ENCODE data around the gene SAMD11.

Gene SAMD11

DNA sequence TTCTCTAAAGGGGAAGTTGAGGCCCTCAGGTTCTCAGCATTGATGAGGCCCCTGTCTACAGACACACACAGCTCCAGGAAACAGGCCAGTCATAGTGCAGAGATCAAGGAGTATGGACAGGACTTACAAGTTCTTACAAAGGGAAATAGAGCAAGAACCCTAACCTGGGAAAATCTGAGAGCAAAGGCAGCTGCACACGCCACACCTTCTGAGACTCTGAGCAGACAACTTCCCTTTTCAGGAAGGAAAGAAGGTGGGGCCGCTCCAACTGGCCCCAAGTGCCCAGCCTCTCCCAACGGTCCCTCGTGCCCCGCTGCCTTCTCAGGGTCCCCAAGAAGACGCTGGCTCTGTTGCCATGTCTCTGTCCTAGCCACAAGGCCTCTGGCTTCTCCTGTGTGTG, 31.8 kb downstream of the SAMD11 start:
- H3K27me3 ChIP-seq (ENCODE audit: insufficient read depth, poor library complexity, severe bottlenecking): no peaks in the 10 kb centered on the region
- no peak overlapping the region for H3K4me3 ChIP-seq (replicated peaks; ENCODE audit: insufficient read depth, low read length)
- TF ChIP-seq GABPA (IDR thresholded peaks at IDR 0.05; ENCODE audit: low read depth): no peak
- no peak for TF ChIP-seq POLR2AphosphoS5 (IDR thresholded peaks at IDR 0.05; ENCODE audit: low read depth)
- peak; percentile 25; the same call in 1 of the 2 replicates for TF ChIP-seq SPI1 (IDR thresholded peaks at IDR 0.05; ENCODE audit: borderline replicate concordance, low read depth)
- peak in 1 of 2 experiments; percentile 75 for DNase-seq (ENCODE audit: low read depth in 1 of 2, low spot score in 1 of 2)
- H3K27ac ChIP-seq (replicated peaks): peak overlapping the region; percentile 78

DNA sequence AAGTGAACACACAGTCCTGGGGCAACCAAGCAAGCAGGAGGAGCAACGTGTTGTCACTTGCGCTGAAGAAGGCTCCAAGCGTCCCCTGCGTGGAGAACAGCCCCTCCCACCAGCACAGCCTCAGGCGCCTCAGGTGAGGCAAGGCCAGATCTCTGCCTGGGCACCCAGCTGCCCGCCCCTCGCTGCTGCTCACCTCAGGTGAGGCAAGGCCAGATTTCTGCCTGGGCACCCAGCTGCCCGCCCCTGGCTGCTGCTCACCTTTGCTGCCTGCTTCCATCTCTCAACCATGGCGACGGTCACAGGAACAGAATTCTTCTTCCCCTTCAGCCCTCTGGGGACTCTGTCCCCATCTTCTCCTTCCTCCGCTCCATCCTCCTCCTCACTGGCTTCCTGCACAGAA, 32.9 kb downstream of the SAMD11 start:
- Histone ChIP-seq H3K27me3 (ENCODE audit: insufficient read depth, poor library complexity, severe bottlenecking) (no peaks in the 10 kb centered on the region), H3K4me3 (replicated peaks; ENCODE audit: insufficient read depth, low read length) (no peak overlapping the region), H3K27ac (replicated peaks) (peak overlapping the region; percentile 78)
- no peak for TF ChIP-seq SPI1 (IDR thresholded peaks at IDR 0.05; ENCODE audit: borderline replicate concordance, low read depth)
- TF ChIP-seq, protein P1, sequence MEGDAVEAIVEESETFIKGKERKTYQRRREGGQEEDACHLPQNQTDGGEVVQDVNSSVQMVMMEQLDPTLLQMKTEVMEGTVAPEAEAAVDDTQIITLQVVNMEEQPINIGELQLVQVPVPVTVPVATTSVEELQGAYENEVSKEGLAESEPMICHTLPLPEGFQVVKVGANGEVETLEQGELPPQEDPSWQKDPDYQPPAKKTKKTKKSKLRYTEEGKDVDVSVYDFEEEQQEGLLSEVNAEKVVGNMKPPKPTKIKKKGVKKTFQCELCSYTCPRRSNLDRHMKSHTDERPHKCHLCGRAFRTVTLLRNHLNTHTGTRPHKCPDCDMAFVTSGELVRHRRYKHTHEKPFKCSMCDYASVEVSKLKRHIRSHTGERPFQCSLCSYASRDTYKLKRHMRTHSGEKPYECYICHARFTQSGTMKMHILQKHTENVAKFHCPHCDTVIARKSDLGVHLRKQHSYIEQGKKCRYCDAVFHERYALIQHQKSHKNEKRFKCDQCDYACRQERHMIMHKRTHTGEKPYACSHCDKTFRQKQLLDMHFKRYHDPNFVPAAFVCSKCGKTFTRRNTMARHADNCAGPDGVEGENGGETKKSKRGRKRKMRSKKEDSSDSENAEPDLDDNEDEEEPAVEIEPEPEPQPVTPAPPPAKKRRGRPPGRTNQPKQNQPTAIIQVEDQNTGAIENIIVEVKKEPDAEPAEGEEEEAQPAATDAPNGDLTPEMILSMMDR (IDR thresholded peaks at IDR 0.05; ENCODE audit: insufficient read depth, low read length): no peak
- no peak for TF ChIP-seq GABPA (IDR thresholded peaks at IDR 0.05; ENCODE audit: low read depth)
- no peak for TF ChIP-seq POLR2AphosphoS5 (IDR thresholded peaks at IDR 0.05; ENCODE audit: low read depth)
- no peak for TF ChIP-seq REST (IDR thresholded peaks at IDR 0.05; ENCODE audit: insufficient replicate concordance, low read depth)
- DNase-seq (ENCODE audit: low read depth in 1 of 2, low spot score in 1 of 2): no peak

DNA sequence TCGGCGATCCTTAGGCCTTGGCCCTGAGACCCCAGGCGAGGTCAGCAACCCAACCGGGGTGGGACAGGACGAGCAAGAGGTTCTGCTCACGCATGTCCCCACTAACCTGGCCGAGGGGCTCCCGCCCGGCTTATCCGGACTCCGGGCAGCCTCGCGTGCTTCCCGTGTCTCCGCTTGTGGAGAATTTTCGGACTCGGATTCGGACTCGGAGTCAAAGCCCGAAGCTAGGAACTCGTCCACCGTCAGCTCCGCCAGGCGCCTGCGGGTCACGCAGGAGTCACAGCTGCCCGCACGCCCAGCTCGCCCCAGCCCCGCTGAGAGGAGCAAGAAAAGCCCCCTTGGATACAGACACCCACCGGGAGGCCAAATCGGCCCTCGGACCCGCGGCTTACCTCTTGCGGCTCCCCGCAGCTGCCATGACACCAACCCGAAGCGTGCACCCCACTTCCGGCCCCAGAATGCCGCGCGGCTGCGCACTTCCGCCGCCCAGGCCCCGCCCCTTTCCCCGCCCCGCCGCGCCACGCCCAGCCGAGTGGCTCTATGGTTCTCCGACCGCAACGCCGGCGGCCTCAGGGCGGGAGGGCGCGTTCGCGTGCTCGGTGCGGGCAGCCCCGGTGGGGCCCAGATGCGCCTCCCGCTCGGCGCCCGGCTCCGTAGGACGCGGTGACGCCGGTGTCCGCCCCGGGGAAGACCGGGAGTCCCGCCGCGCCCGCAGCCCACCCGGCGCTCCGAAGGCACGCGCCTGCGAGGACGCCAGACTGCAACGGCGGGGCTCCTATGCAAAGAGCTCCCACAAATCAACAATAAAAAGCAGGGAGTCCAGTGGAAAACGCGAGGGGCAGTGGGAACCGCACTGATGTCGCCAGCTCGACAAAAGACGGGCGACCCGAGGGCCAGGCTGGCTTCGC, 35.4 kb downstream of the SAMD11 start, which contains the start of gene NOC2L:
Gene NOC2L (minus strand): TSS at position 434 of the 908 bp plus-strand sequence. CDS start 16 bp downstream, at position 418.
- H3K27me3 ChIP-seq (ENCODE audit: insufficient read depth, poor library complexity, severe bottlenecking): no peaks in the 10 kb centered on the region
- peak within 1 kb of the TSS; percentile 99 for H3K4me3 ChIP-seq (replicated peaks; ENCODE audit: insufficient read depth, low read length)
- peak within 1 kb of the TSS; percentile 79 for H3K27ac ChIP-seq (replicated peaks)
- DNase-seq (ENCODE audit: low read depth in 1 of 2, low spot score in 1 of 2): peak; percentile 80 to 92
- TF ChIP-seq REST (IDR thresholded peaks at IDR 0.05; ENCODE audit: insufficient replicate concordance, low read depth) (peak; percentile 46), POLR2AphosphoS5 (IDR thresholded peaks at IDR 0.05; ENCODE audit: low read depth) (peak; percentile 79), GABPA (IDR thresholded peaks at IDR 0.05; ENCODE audit: low read depth) (peak; percentile 84), SPI1 (IDR thresholded peaks at IDR 0.05; ENCODE audit: borderline replicate concordance, low read depth) (no peak)
- TF ChIP-seq, protein P1 (IDR thresholded peaks at IDR 0.05; ENCODE audit: insufficient read depth, low read length): no peak

DNA sequence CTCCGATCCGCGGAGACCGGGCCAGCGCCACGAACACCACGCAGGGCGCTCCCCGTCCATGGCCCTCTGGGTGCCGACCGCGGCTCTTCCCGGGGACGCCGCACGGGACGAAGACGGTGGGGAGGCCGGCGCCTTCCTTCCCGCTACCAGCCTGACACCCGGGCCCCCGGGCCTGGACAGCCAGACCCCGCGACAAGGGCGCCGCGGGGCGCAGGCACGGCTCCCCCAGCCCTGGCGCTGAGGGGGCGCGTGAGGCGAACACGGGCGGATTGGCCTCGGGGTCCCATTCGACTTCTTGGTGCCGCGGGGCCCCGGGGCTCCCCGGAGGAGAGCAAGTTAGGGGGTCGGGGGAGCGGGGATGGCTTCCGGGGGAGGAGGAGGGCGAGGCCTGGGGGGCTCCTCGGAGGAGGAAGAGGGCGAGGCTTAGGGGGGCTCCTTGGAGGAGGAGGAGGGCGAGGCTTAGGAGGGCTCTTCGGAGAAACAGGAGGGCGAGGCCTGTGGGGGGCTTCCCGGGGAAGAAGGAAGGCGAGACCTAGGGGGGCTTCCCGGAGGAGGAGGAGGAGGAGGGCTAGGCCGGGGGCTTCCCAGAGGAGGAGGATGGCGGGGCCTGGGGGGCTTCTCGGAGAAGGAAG, 36.1 kb downstream of the SAMD11 start:
- Histone ChIP-seq H3K4me3 (replicated peaks; ENCODE audit: insufficient read depth, low read length) (peak overlapping the region; percentile 64), H3K27ac (replicated peaks) (no peak overlapping the region), H3K27me3 (ENCODE audit: insufficient read depth, poor library complexity, severe bottlenecking) (no peaks in the 10 kb centered on the region)
- TF ChIP-seq GABPA (IDR thresholded peaks at IDR 0.05; ENCODE audit: low read depth) (no peak), SPI1 (IDR thresholded peaks at IDR 0.05; ENCODE audit: borderline replicate concordance, low read depth) (no peak), REST (IDR thresholded peaks at IDR 0.05; ENCODE audit: insufficient replicate concordance, low read depth) (no peak), POLR2AphosphoS5 (IDR thresholded peaks at IDR 0.05; ENCODE audit: low read depth) (no peak)
- TF ChIP-seq, protein P1 (IDR thresholded peaks at IDR 0.05; ENCODE audit: insufficient read depth, low read length): no peak
- DNase-seq (ENCODE audit: low read depth in 1 of 2, low spot score in 1 of 2): no peak
